Thymus (tissue), 11 donors: ENCODE results near the gene C5AR1. TPM values are rescaled to one million over a fixed set of nuclear protein-coding genes. Genes with fewer than 3 reads are reported as not detected.
A peak's percentile ranks its signal among the peaks of the same experiment; 100 is the strongest.
"Not testable (repeated sequence)": the region's sequence is repeated elsewhere in the genome, so short reads cannot be mapped to it uniquely, and the experiment has no call there.

Experiments
- DNase-seq, 9 donors: peaks; one replicate each; pipeline ENCODE4 v3.0.0-alpha.2; 2013; ENCODE audit warnings: low spot score in 9 of 9, low read depth in 6 of 9, missing footprints in 1 of 9
- H3K27ac ChIP-seq, 2 donors: one replicate each; pipeline ENCODE4 v1.5.1; 2013; ENCODE audit warnings: control low read depth in 1 of 2, low read depth in 1 of 2, low read length in 1 of 2, mild to moderate bottlenecking in 1 of 2, moderate library complexity in 1 of 2
- H3K27me3 ChIP-seq, 2 donors: one replicate each; pipeline ENCODE4 v1.5.1; 2013; ENCODE audit warnings: low read length in 1 of 2; ENCODE audit not compliant: control insufficient read depth in 2 of 2, insufficient read depth in 1 of 2
- H3K36me3 ChIP-seq, 2 donors: one replicate each; pipeline ENCODE4 v1.5.1; 2013; ENCODE audit warnings: low read length in 1 of 2, mild to moderate bottlenecking in 1 of 2, moderate library complexity in 1 of 2; ENCODE audit not compliant: control insufficient read depth in 2 of 2, insufficient read depth in 2 of 2
- H3K4me1 ChIP-seq, 2 donors: one replicate each; pipeline ENCODE4 v1.5.1; 2013; ENCODE audit warnings: low read length in 2 of 2; ENCODE audit not compliant: control insufficient read depth in 2 of 2, insufficient read depth in 2 of 2
- H3K4me3 ChIP-seq, 2 donors: one replicate each; pipeline ENCODE4 v1.5.1; 2013; ENCODE audit warnings: low read length in 2 of 2, control low read depth in 1 of 2, mild to moderate bottlenecking in 1 of 2
- H3K9me3 ChIP-seq, 2 donors: one replicate each; pipeline ENCODE4 v1.5.1; 2013; ENCODE audit warnings: low read length in 1 of 2, mild to moderate bottlenecking in 1 of 2; ENCODE audit not compliant: control insufficient read depth in 2 of 2, insufficient read depth in 1 of 2
- WGBS: extraction: QIAGEN DNeasy Blood & Tissue Kit; methylation state at CpG from one replicate; pipeline ENCODE4 v1.1.7; 2013; 5-methylcytosine and 5-hydroxymethylcytosine counted together
- polyA plus RNA-seq: library from polyadenylated mRNA; stranded (reverse); fragments of 200-250 nt; gene quantifications from one replicate; pipeline ENCODE4 v1.2.3, GENCODE V29; 2013
- total RNA-seq: library from RNA; stranded (reverse); fragments of 120-200 nt; gene quantifications from one replicate; pipeline ENCODE4 v1.2.4, GENCODE V29; 2013
- donor health status: healthy.

Gene C5AR1
- total and polyA plus RNA-seq, 2 donors, result 2.2 to 17.8 TPM

- H3K9me3 ChIP-seq, H3K4me1 ChIP-seq, H3K27ac ChIP-seq, H3K36me3 ChIP-seq, H3K4me3 ChIP-seq, H3K27me3 ChIP-seq: not testable (repeated sequence)
- peak in 3 of 9 donors; percentile 10 to 38 (median 17) for DNase-seq
- 74% methylated on average over 18 of the region's 18 CpGs for WGBS
Observed at GRCh38 chr19:47336765-47337718, 27.4 kb downstream of the C5AR1 start.

DNA sequence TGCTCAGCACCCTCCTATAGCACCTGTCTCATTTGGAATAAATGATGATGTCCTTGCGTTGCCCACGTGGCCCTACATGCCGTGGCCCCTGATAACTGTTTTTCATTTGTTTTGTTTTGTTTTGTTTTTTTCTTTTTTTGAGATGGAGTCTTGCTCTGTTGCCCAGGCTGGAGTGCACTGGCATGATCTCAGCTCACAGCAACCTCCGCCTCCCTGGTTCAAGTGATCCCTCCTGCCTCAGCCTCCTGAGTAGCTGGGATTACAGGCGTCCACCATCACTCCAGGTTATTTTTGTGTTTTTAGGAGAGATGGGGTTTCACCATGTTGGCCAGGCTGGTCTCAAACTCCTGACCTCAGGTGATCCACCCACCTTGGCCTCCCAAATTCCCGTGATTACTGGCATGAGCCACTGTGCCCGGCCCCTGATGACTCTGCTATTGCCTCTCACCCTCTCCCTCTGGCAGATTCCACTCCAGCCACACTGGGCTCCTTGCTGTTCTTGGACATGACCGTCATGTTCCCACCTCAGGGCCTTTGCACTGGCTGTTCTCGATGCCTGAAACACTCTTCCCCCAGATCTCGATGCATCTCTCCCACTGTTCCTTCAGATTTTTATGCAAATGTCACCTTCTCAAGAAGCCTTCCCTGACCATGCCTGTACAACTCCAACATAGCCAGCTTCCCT, 29.7 kb downstream of the C5AR1 start:
- H3K36me3 ChIP-seq, result no peaks in the 10 kb centered on the region
- H3K27me3 ChIP-seq, result no peaks in the 10 kb centered on the region
- H3K9me3 ChIP-seq, result peaks cover 0 to 1% of the 10 kb centered on the region in 2 donors
- H3K27ac ChIP-seq, result no peak overlapping the region
- peaks cover 0 to 7% of the 10 kb centered on the region in 2 donors for H3K4me1 ChIP-seq
- WGBS, result 94% methylated on average over 10 of the region's 10 CpGs
- H3K4me3 ChIP-seq, result no peak overlapping the region
- DNase-seq, result no peak

DNA sequence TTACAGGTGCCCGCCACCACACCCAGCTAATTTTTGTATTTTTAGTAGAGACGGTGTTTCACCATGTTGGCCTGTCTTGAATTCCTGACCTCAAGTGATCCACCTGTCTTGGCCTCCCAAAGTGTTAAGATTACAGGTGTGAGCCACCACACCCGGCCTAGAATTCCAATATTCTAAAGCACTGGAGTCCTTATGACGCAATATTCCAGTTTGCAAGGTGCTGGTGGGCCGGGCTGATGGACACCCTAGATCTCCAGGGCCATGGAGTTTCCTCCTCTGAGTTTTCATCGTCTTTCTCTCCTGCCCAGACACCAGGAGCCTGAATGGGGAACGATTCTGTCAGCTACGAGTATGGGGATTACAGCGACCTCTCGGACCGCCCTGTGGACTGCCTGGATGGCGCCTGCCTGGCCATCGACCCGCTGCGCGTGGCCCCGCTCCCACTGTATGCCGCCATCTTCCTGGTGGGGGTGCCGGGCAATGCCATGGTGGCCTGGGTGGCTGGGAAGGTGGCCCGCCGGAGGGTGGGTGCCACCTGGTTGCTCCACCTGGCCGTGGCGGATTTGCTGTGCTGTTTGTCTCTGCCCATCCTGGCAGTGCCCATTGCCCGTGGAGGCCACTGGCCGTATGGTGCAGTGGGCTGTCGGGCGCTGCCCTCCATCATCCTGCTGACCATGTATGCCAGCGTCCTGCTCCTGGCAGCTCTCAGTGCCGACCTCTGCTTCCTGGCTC, 31.0 kb downstream of the C5AR1 start:
- no peak overlapping the region for H3K4me3 ChIP-seq
- no peak for DNase-seq
- H3K9me3 ChIP-seq, result peaks cover 0 to 1% of the 10 kb centered on the region in 2 donors
- no peaks in the 10 kb centered on the region for H3K36me3 ChIP-seq
- H3K4me1 ChIP-seq, result peaks cover 0 to 7% of the 10 kb centered on the region in 2 donors
- no peak overlapping the region for H3K27ac ChIP-seq
- H3K27me3 ChIP-seq, result no peaks in the 10 kb centered on the region
- 97% methylated on average over 29 of the region's 29 CpGs for WGBS

DNA sequence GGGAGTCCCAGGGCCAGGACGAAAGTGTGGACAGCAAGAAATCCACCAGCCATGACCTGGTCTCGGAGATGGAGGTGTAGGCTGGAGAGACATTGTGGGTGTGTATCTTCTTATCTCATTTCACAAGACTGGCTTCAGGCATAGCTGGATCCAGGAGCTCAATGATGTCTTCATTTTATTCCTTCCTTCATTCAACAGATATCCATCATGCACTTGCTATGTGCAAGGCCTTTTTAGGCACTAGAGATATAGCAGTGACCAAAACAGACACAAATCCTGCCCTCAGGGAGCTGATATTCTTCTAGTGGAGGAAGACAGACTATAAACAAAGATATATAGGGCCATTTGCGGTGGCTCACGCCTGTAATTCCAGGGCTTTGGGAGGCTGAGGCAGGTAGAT, 32.1 kb downstream of the C5AR1 start:
- DNase-seq, result no peak
- no peak overlapping the region for H3K27ac ChIP-seq
- H3K4me3 ChIP-seq, result no peak overlapping the region
- H3K9me3 ChIP-seq, result peaks cover 0 to 1% of the 10 kb centered on the region in 2 donors
- H3K27me3 ChIP-seq, result no peaks in the 10 kb centered on the region
- H3K4me1 ChIP-seq, result peaks cover 0 to 3% of the 10 kb centered on the region in 2 donors
- H3K36me3 ChIP-seq, result no peaks in the 10 kb centered on the region
- WGBS, result 94% methylated on average over 4 of the region's 4 CpGs

GRCh38 chr19:47343194-47343802, 33.6 kb downstream of the C5AR1 start:
- Histone ChIP-seq H3K4me1 (no peaks in the 10 kb centered on the region), H3K27me3 (no peaks in the 10 kb centered on the region), H3K4me3 (no peak overlapping the region), H3K27ac (no peak overlapping the region), H3K36me3 (no peaks in the 10 kb centered on the region), H3K9me3 (peaks cover 0 to 1% of the 10 kb centered on the region in 2 donors)
- DNase-seq, result no peak
- WGBS, result 94% methylated on average over 11 of the region's 11 CpGs

DNA sequence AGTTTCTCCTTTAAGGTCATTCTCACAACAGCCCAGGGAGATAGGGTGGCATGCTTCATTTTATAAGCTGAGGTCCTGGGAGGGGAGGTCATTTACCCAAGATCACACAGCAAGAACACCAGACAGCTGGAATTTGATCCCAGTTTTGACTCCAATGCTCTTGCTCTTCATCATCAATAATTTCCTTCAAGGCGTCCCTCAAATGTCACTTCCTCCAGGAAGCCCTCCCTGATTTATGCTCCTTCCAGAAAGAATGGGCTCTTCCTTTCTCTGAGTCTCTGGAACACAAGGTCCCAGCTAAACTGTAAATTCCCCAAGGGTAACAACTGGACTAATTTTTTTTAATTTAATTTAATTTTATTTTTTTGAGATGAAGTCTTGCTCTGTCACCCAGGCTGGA, 34.8 kb downstream of the C5AR1 start:
- Histone ChIP-seq H3K4me1 (peaks cover 0 to under 1% of the 10 kb centered on the region in 2 donors), H3K36me3 (no peaks in the 10 kb centered on the region), H3K27ac (no peak overlapping the region), H3K27me3 (no peaks in the 10 kb centered on the region), H3K9me3 (peaks cover 0 to 1% of the 10 kb centered on the region in 2 donors), H3K4me3 (no peak overlapping the region)
- no peak for DNase-seq
- WGBS, result 91% methylated on average over 1 of the region's 1 CpG

DNA sequence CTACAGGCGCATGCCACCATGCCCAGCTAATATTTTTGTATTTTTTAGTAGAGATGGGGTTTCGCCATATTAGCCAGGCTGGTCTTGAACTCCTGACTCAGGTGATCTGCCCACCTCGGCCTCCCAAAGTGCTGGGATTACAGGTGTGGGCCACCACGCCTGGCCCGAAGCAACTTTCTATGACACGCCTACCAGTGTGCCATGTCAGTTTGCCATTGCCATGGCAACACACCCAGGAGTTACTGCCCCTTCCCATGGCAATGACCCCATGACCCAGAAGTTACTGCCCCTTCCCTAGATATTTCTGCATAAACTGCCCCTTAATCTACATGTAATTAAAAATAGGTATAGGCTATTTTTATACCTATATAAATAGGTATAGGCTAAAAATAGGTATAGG, 36.4 kb downstream of the C5AR1 start:
- not testable (repeated sequence) for H3K36me3 ChIP-seq, H3K27me3 ChIP-seq, H3K4me3 ChIP-seq, DNase-seq, H3K27ac ChIP-seq, H3K9me3 ChIP-seq
- H3K4me1 ChIP-seq, result peaks cover 8 to 10% of the 10 kb centered on the region in 2 donors
- WGBS, result 97% methylated on average over 6 of the region's 6 CpGs

- peak within 1 kb of the TSS; percentile 52 to 72 for H3K4me3 ChIP-seq
- DNase-seq, result peak; percentile 95 to 99 (median 98)
- 5% methylated on average over 63 of the region's 63 CpGs for WGBS
- peak within 1 kb of the TSS in 1 of 2 donors; percentile 84 for H3K27ac ChIP-seq
- H3K27me3 ChIP-seq, result no peaks in the 10 kb centered on the region
- no peaks in the 10 kb centered on the region for H3K9me3 ChIP-seq
- peaks cover 8 to 10% of the 10 kb centered on the region in 2 donors for H3K4me1 ChIP-seq
- H3K36me3 ChIP-seq, result peaks cover 11 to 14% of the 10 kb centered on the region in 2 donors
Observed at GRCh38 chr19:47348819-47349795, 39.4 kb downstream of the C5AR1 start, which contains the start of gene DHX34. TSS of gene DHX34 (plus strand) at chr19:47349315. CDS start at chr19:47353031, 3,716 bp downstream.
